Duodenal mucosa (tissue), 2 donors: ENCODE results near the gene HDAC1.

ENCODE experiments used
- H3K27ac ChIP-seq: one replicate; pipeline ENCODE4 v1.7.0; 2013; ENCODE audit warnings: low read depth, low read length
- H3K27me3 ChIP-seq, 2 donors: one replicate each; pipeline ENCODE4 v1.7.0; 2013; ENCODE audit warnings: low read length in 2 of 2, control low read depth in 1 of 2; ENCODE audit not compliant: insufficient read depth in 2 of 2, control insufficient read depth in 1 of 2
- H3K36me3 ChIP-seq, 2 donors: one replicate each; pipeline ENCODE4 v1.7.0; 2013; ENCODE audit warnings: low read length in 2 of 2, control low read depth in 1 of 2; ENCODE audit not compliant: insufficient read depth in 2 of 2, control insufficient read depth in 1 of 2
- H3K4me1 ChIP-seq, 2 donors: one replicate each; pipeline ENCODE4 v1.7.0; 2013; ENCODE audit warnings: low read length in 2 of 2, control low read depth in 1 of 2; ENCODE audit not compliant: insufficient read depth in 2 of 2, control insufficient read depth in 1 of 2
- H3K4me3 ChIP-seq, 2 donors: one replicate each; pipeline ENCODE4 v1.7.0; 2013; ENCODE audit warnings: low read length in 2 of 2, low read depth in 1 of 2
- H3K9ac ChIP-seq, 2 donors: one replicate each; pipeline ENCODE4 v1.7.0; 2013; ENCODE audit warnings: low read length in 2 of 2, low read depth in 1 of 2
- H3K9me3 ChIP-seq, 2 donors: one replicate each; pipeline ENCODE4 v1.7.0; 2013; ENCODE audit warnings: low read length in 2 of 2, control low read depth in 1 of 2; ENCODE audit not compliant: control insufficient read depth in 1 of 2

HDAC1 gene

GRCh38 chr1:32329931-32330466 lies 38.1 kb downstream of the HDAC1 start:
- Histone ChIP-seq H3K9me3 (no peaks in the 10 kb centered on the region), H3K27ac (no peak overlapping the region), H3K4me1 (peaks cover 15 to 24% of the 10 kb centered on the region in 2 donors), H3K4me3 (no peak overlapping the region), H3K27me3 (no peaks in the 10 kb centered on the region), H3K36me3 (peaks cover 48 to 77% of the 10 kb centered on the region in 2 donors), H3K9ac (no peak overlapping the region)

- H3K9ac ChIP-seq = no peak overlapping the region
- H3K27ac ChIP-seq = no peak overlapping the region
- H3K27me3 ChIP-seq = no peaks in the 10 kb centered on the region
- H3K4me3 ChIP-seq = no peak overlapping the region
- no peaks in the 10 kb centered on the region for H3K9me3 ChIP-seq
- peaks cover 48 to 71% of the 10 kb centered on the region in 2 donors for H3K36me3 ChIP-seq
- H3K4me1 ChIP-seq = peaks cover 16 to 25% of the 10 kb centered on the region in 2 donors
These were observed 38.8 kb downstream of the HDAC1 start for GRCh38 chr1:32330558-32331151.

GRCh38 chr1:32331549-32331948 lies 39.7 kb downstream of the HDAC1 start:
- Histone ChIP-seq H3K9ac (no peak overlapping the region), H3K36me3 (peaks cover 48 to 63% of the 10 kb centered on the region in 2 donors), H3K4me3 (no peak overlapping the region), H3K4me1 (peaks cover 18 to 27% of the 10 kb centered on the region in 2 donors), H3K27ac (no peak overlapping the region), H3K27me3 (no peaks in the 10 kb centered on the region), H3K9me3 (no peaks in the 10 kb centered on the region)

GRCh38 chr1:32332290-32333079 lies 40.6 kb downstream of the HDAC1 start:
- no peak overlapping the region for H3K27ac ChIP-seq
- no peaks in the 10 kb centered on the region for H3K9me3 ChIP-seq
- peaks cover 40 to 55% of the 10 kb centered on the region in 2 donors for H3K36me3 ChIP-seq
- no peaks in the 10 kb centered on the region for H3K27me3 ChIP-seq
- H3K4me3 ChIP-seq = no peak overlapping the region
- peaks cover 27 to 33% of the 10 kb centered on the region in 2 donors for H3K4me1 ChIP-seq
- H3K9ac ChIP-seq = no peak overlapping the region

GRCh38 chr1:32333251-32333963 lies 41.5 kb downstream of the HDAC1 start:
- Histone ChIP-seq H3K36me3 (peaks cover 32 to 48% of the 10 kb centered on the region in 2 donors), H3K27me3 (no peaks in the 10 kb centered on the region), H3K4me3 (no peak overlapping the region), H3K9me3 (no peaks in the 10 kb centered on the region), H3K27ac (no peak overlapping the region), H3K4me1 (peaks cover 36 to 42% of the 10 kb centered on the region in 2 donors), H3K9ac (no peak overlapping the region)

GRCh38 chr1:32334274-32334861 lies 42.5 kb downstream of the HDAC1 start:
- Histone ChIP-seq H3K27me3 (no peaks in the 10 kb centered on the region), H3K27ac (no peak overlapping the region), H3K9ac (peak overlapping the region; percentile 55 to 64), H3K4me3 (peak overlapping the region; percentile 56 to 74), H3K9me3 (no peaks in the 10 kb centered on the region), H3K4me1 (peaks cover 38 to 46% of the 10 kb centered on the region in 2 donors), H3K36me3 (peaks cover 25 to 39% of the 10 kb centered on the region in 2 donors)

GRCh38 chr1:32334864-32335534 lies 43.1 kb downstream of the HDAC1 start:
- H3K27ac ChIP-seq = no peak overlapping the region
- H3K9ac ChIP-seq = peak overlapping the region; percentile 55 to 64
- H3K4me3 ChIP-seq = peak overlapping the region; percentile 56 to 74
- peaks cover 38 to 46% of the 10 kb centered on the region in 2 donors for H3K4me1 ChIP-seq
- no peaks in the 10 kb centered on the region for H3K9me3 ChIP-seq
- H3K27me3 ChIP-seq = no peaks in the 10 kb centered on the region
- peaks cover 19 to 32% of the 10 kb centered on the region in 2 donors for H3K36me3 ChIP-seq

GRCh38 chr1:32335535-32335789 lies 43.6 kb downstream of the HDAC1 start:
- Histone ChIP-seq H3K36me3 (peaks cover 14 to 28% of the 10 kb centered on the region in 2 donors), H3K9ac (peak overlapping the region; percentile 55 to 64), H3K27me3 (no peaks in the 10 kb centered on the region), H3K9me3 (no peaks in the 10 kb centered on the region), H3K27ac (no peak overlapping the region), H3K4me1 (peaks cover 38 to 46% of the 10 kb centered on the region in 2 donors), H3K4me3 (peak overlapping the region; percentile 56 to 74)

- Histone ChIP-seq H3K9me3 (no peaks in the 10 kb centered on the region), H3K4me1 (peaks cover 38 to 46% of the 10 kb centered on the region in 2 donors), H3K36me3 (peaks cover 11 to 22% of the 10 kb centered on the region in 2 donors), H3K9ac (peak within 1 kb of the TSS; percentile 55 to 64), H3K27me3 (no peaks in the 10 kb centered on the region), H3K4me3 (peak within 1 kb of the TSS; percentile 56 to 74), H3K27ac (no peak within 1 kb of the TSS)
These were observed 44.1 kb downstream of the HDAC1 start, which contains the start of gene MARCKSL1 for GRCh38 chr1:32335790-32336590. Gene MARCKSL1, minus strand, starts transcription at chr1:32336233. Its CDS starts 200 bp downstream, at chr1:32336033.
